Right ventricle myocardium superior (tissue), 1 donor: ENCODE data around the gene DCBLD1. TPM values are rescaled to one million over a fixed set of nuclear protein-coding genes. Genes with fewer than 3 reads are reported as not detected.
"Not testable (repeated sequence)": the region's sequence is repeated elsewhere in the genome, so short reads cannot be mapped to it uniquely, and the experiment has no call there.

ENCODE experiments used
- ATAC-seq: fragments of 200-7000 bp; cut with Tn5 transposase; one replicate; pipeline ENCODE4 v1.9.1; 2020; ENCODE audit warnings: mild to moderate bottlenecking; ENCODE audit not compliant: poor library complexity
- DNase-seq: peaks from one replicate; pipeline ENCODE4 v3.0.0-alpha.2; 2020
- intact Hi-C: fragments of 100-400 bp; cut with DNase I; formaldehyde crosslinking; loops from one replicate; pipeline ENCODE4 v1.11.2; 2022
- total RNA-seq: library from RNA; stranded (reverse); fragmentation: NEBNext Ultra II Directional; extraction: Animal tissue kit (Norgen Biotek cat#: 25700); gene quantifications from one replicate; pipeline ENCODE4 v1.2.1, GENCODE V29; 2021
- donor health status: DM: no; HTN: yes; CAD: no; lungs with severe emphysema.

DCBLD1 gene
- total RNA-seq, 1 donor from 2014 or later: 6.7 TPM

GRCh38 chr6:117467876-117468275 lies 14.6 kb upstream of the DCBLD1 start:
- intact Hi-C loops: no loop called here
- ATAC-seq (no peak), DNase-seq (no peak)

DNA sequence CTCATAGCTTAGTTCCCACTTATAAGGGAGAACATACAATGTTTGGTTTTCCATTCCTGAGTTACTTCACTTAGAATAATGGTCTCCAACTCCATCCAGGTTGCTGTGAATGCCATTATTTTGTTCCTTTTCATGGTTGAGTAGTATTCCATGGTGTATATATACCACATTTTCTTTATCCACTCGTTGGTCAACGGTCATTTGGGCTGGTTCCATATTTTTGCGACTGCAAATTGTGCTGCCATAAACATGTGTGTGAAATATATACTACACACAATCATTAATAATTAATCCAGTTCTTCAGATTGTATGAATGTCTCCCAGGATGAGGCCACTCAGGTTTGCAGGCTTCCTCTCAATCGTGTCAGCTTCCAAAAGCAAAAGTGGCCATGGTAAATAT lies 13.9 kb upstream of the DCBLD1 start:
- DNase-seq, intact Hi-C loops, ATAC-seq: not testable (repeated sequence)

- intact Hi-C loops: no loop called here
- no peak for ATAC-seq
Observed at GRCh38 chr6:117469356-117469755, 13.1 kb upstream of the DCBLD1 start.

DNA sequence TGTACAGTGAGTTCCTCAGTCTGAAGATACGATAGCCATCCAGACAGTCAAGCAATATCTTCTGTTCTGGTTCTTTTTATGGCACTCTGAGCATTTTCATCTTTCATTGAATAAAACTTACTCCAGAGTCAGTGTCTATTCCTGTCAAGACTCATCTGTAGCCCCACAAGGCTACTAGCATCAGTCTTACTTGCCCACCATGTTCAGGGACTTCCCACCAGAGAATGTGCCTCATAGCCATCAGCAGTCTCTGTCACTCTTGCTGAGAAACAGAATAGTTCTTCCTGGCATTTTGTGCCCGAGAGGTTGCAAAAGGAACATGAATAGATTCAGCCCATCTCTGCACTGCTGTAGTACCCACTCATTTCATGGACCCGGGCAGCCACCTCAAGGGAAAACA lies 12.7 kb upstream of the DCBLD1 start:
- no peak for DNase-seq
- no peak for ATAC-seq
- intact Hi-C loops: no loop called here

More at GRCh38 chr6:117469356-117469755, 13.1 kb upstream of the DCBLD1 start:
- DNase-seq: no peak

DNA sequence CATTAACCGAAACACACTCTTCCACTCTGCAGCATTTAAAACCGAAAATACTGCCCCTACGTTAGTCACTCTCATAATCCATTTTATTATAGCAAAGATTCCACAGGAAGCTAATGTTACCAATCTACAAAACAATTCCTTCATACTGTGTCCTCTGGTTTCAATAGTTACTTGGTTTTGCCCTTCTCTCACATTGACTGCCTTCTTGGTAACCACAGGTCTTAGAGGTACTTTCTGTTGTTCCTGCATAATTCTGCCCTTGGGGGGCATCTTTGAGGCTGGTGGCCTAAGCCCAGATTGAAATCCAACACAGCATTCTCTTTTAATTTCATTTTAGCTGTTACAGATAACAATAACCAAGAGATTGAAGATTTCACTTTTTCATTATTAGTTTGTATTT lies 9.8 kb upstream of the DCBLD1 start:
- intact Hi-C loops: no loop called here
- ATAC-seq (no peak), DNase-seq (no peak)

- DNase-seq (no peak), ATAC-seq (no peak)
- intact Hi-C loops: no loop called here
Observed at GRCh38 chr6:117473401-117473800, 9.1 kb upstream of the DCBLD1 start.

- DNase-seq: no peak
- intact Hi-C loops: no loop called here
- ATAC-seq: no peak
Observed at GRCh38 chr6:117477988-117478852, 4.3 kb upstream of the DCBLD1 start.

DNA sequence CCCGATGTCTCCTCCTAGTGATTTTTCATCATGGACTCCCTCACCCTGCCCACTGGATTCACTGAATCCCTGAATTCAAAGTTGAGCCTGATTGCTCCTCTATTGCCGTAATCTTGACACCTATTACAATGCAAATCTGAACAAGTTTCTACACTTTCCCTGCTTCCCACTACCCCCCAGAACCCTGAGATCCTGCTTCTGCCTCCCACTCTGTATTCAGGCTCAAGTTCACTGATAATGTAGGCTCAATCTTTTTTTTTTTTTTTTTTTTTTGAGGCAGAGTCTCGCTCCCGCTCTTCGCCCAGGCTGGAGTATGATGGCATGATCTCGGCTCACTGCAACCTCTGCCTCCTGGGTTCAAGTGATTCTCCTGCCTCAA lies 3.6 kb upstream of the DCBLD1 start:
- DNase-seq (no peak), ATAC-seq (no peak)
- intact Hi-C loops: no loop called here

DNA sequence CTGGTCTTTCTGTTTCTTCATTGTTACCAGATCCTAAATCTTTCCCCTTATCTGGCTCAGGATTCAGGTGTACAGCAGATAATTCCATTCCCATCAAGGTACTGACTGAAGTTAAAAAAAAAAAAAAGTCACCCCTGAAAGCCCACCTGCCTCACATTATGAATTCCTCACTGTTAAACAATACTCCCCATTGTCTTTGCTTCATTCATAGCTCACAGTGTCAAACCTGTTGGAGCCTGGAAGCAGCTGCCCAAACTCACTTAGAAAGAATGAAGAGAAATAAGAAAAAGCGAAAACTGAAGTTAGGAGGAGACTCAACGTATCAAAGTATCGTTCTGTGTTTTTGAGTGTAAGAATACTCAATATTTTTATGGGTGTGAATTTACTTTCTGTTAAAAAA lies 1.8 kb upstream of the DCBLD1 start:
- ATAC-seq: no peak
- intact Hi-C loops: no loop called here

DNA sequence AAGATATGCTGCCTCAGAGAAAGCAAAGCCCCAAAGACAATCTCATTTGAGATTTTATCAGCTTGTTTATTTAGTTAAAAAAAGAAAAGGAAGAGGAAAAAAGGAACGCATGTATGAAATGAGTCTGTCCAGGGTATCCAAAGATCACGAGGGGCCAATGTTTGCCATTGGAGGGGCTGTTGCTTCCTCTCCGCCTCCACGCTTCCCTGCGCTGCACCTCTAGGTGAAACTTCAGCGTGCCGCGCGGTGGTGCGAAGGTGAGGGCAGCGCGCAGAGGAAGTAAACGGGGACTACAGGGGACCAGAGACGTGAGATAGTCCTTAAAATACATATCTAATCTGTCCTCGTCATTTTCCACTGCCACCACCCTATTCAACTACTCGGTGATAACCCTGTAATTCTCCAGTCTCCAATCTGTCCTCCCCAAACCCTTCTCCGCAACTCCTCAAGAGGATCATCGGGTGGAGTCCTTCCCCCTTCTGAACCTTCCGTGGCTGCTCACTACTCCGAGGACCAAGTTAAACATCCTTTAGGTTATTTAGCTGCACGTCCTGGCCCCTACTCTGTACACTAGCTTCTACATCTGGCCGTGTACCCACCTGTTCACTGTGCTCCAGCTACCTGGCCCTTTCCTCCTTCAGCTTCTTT lies 1.1 kb upstream of the DCBLD1 start:
- DNase-seq (no peak), ATAC-seq (no peak)
- intact Hi-C loops: no loop called here

More for the DNA sequence above, 1.8 kb upstream of the DCBLD1 start:
- no peak for DNase-seq

DNA sequence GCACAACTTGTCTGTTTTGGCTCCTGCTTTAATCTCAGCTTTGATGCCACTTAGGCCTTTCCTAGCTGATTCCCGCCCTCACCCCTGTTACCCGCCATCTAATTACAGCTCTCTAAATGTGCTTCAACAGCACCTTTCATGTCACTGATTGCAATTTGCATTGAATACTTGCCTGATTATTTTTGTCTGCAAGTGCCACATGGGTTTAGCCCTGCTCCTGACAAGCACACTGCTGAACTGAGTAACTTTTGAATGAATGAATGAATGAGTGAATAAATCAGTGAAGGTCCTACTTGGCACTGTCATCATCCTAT lies 591 bp upstream of the DCBLD1 start:
- intact Hi-C loops: no loop called here
- no peak for ATAC-seq

GRCh38 chr6:117483004-117483644 lies 650 bp downstream of the DCBLD1 start:
- ATAC-seq (peak; percentile 83), DNase-seq (peak; percentile 77)
- intact Hi-C loops: no loop called here

More for the DNA sequence above, 591 bp upstream of the DCBLD1 start:
- DNase-seq: no peak

- no peak for DNase-seq
Observed at GRCh38 chr6:117483645-117484016, 1.2 kb downstream of the DCBLD1 start.

DNA sequence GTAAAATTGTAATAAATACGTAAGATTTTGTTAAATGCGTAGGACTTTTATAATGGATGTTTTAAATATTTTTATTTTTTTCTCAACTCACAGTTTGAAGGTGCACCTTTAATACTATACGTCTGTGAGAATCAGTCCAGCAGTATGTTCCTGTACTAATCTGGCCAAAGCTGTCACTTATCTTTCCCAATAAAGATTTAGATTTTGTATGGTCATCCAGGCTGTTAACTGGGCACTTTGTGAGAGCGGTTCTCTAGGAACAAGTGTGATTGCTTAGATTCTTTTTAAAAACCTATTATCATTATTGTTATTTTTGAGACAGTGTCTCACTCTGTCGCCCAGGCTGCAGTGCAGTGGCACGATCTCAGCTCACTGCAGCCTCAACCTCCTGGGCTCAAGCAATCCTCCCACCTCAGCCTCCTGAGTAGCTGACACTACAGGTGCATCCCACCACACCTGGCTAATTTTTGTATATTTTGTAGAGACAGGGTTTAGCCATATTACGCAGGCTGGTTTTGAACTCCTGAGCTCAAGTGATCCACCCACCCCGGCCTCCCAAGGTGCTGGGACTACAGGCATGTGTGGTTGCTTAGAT lies 1.7 kb downstream of the DCBLD1 start:
- ATAC-seq: no peak
- no peak for DNase-seq
- intact Hi-C loops: no loop called here

More at GRCh38 chr6:117483645-117484016, 1.2 kb downstream of the DCBLD1 start:
- peak; percentile 40 for ATAC-seq
- intact Hi-C loops: no loop called here

GRCh38 chr6:117485433-117485832 lies 3.0 kb downstream of the DCBLD1 start:
- intact Hi-C loops: no loop called here
- DNase-seq: no peak
- no peak for ATAC-seq

GRCh38 chr6:117487821-117488220 lies 5.3 kb downstream of the DCBLD1 start:
- DNase-seq: no peak
- intact Hi-C loops: no loop called here
- no peak for ATAC-seq

DNA sequence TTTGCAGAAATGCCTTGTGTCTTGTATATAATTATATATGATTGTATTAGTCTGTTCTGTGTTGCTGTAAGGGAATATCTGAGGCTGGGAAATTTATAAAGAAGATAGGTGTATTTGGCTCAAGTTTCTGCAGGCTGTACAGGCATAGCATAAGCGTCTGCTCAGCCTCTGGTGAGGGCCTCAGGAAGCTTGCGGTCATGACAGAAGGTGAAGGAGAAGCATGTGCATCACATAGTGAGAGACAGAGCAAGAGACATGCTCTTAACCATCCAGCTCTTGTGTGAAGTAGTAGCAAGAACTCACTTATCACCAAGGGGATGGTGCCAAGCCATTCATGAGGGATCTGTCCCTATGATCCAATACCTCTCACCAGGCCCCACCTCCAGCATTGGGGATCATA lies 6.5 kb downstream of the DCBLD1 start:
- intact Hi-C loops: no loop called here
- DNase-seq (no peak), ATAC-seq (no peak)

- intact Hi-C loops: no loop called here
- no peak for ATAC-seq
- DNase-seq: no peak
Observed at GRCh38 chr6:117491916-117492315, 9.4 kb downstream of the DCBLD1 start.

- ATAC-seq (no peak), DNase-seq (no peak)
- intact Hi-C loops: no loop called here
Observed at GRCh38 chr6:117493470-117493869, 11.0 kb downstream of the DCBLD1 start.

DNA sequence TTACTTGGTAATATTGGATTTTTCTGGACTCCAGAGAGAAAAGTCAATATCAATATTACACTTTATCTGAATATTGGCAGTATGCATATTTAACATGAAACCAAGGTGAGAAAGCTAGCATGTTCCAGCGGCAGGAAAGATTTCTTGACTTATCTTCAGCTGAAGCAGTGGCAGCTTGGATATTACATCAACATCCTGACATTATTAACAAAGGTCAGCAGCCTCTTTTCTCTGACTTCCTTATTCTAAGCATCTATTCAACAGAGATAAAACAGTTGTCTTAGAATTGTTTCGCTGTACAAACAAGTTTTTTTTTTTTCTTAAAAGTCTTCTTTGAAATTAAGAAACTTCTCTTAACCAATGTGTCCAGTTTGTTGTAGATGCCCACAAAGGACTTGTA lies 11.8 kb downstream of the DCBLD1 start:
- ATAC-seq: peak; percentile 34
- intact Hi-C loops: no loop called here
- DNase-seq: no peak
